Measurements from ENCODE around the gene SPEF1. TPM values are rescaled to one million over a fixed set of nuclear protein-coding genes. Genes with fewer than 3 reads are reported as not detected.

The SPEF1 gene
- total RNA-seq, 4 donors from 2014 or later: not detected

DNA sequence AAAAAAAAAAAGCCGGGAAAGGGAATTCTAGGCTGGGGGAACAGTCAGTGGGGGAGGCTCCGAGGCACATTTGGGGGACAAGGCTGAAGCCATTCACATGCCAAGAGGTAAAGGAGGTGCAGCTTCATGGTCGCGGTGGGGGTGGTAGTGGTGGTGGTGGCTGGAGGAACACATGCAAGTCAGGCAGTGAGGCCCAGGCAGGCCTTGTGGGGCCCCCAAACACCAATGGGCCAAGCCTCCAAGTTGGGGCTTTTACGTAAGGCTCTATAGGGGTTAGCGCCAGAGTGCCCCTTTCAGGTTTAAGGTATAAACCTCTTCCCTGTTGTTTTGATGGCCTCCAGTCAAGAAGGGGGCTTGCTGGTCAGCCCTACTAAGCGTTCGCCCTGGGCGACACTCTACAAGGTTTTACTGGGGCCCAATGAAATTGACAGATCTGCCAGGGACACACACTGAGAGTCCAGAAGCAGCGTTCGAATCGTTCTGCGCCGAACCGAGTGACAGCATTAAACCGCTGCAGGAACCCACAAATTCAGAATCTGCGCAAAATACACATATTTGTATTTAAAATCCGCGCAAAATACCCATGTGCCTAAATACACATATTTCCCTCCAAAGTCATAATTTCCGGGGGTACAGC, 38.3 kb upstream of the SPEF1 start:
- H3K27me3 ChIP-seq: no peaks in the 10 kb centered on the region
- TF ChIP-seq, protein P1, sequence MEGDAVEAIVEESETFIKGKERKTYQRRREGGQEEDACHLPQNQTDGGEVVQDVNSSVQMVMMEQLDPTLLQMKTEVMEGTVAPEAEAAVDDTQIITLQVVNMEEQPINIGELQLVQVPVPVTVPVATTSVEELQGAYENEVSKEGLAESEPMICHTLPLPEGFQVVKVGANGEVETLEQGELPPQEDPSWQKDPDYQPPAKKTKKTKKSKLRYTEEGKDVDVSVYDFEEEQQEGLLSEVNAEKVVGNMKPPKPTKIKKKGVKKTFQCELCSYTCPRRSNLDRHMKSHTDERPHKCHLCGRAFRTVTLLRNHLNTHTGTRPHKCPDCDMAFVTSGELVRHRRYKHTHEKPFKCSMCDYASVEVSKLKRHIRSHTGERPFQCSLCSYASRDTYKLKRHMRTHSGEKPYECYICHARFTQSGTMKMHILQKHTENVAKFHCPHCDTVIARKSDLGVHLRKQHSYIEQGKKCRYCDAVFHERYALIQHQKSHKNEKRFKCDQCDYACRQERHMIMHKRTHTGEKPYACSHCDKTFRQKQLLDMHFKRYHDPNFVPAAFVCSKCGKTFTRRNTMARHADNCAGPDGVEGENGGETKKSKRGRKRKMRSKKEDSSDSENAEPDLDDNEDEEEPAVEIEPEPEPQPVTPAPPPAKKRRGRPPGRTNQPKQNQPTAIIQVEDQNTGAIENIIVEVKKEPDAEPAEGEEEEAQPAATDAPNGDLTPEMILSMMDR (IDR thresholded peaks at IDR 0.05 in 4 of 5, conservative IDR thresholded peaks at IDR 0.05 in 1 of 5): no peak
- no peak for TF ChIP-seq POLR2A (IDR thresholded peaks at IDR 0.05)
- no peak for DNase-seq

DNA sequence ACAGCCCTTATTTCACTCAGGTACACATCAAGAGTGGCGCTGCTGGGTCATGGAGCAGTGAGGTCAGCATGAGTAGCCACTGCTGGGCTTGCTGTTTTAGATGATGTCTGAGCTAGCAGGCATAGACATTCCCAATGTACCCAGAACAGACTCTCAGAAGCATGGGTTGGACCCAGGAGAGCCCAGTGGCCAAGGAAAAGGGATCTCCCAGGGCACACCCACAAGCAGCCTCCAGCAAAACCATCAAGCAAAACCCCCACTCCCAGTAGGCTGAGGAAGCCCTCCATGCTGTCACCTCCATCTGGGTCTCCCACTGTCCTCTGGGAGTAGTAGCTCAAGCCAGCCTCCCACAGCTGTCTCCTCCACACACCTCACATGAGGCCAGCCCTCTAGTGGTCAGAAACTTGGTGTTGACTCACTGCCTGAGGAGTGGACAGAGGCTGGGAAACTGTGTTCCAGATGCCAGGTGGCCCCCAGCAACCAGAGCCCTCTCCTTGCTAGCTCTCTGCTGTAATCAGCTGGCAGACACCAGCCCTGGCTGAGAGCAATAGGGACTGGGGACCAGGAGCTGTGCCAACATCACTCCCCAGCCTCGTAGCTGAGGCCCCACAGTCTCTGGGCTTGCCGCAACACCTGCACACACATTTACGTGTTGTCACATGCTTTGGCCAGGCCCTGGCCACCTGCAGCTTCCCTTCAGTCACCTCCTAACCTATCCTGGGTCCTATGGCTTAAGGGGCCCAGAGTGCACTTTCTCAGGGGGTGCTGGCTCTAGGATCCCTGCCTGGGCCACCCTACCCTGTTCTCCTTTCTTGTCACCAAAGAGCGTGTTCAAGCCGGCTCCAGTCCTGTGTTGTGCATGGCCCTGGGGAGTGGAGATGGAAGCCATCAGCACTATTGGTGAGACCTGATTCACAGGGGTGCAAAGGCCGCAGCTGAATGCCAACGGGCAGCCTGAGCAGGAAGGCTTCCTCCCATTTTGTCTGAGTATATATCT, 37.2 kb upstream of the SPEF1 start:
- H3K4me1 ChIP-seq: peaks cover 19 to 23% of the 10 kb centered on the region in 2 donors
- in situ Hi-C loops (cut with MboI; ENCODE audit: low sequenced_read_pairs in 4 of 4): no loop called here
- H3K36me3 ChIP-seq: peaks cover 0 to 15% of the 10 kb centered on the region in 2 donors
- TF ChIP-seq, protein P1 (IDR thresholded peaks at IDR 0.05 in 4 of 5, conservative IDR thresholded peaks at IDR 0.05 in 1 of 5): peak; percentile 43 to 70 (median 64)
- TF ChIP-seq POLR2A (IDR thresholded peaks at IDR 0.05): no peak
- H3K27me3 ChIP-seq: no peaks in the 10 kb centered on the region
- ATAC-seq (peak in 1 of 2 donors; percentile 26), DNase-seq (peak; percentile 55 to 78)
- intact Hi-C loops (cut with DNase I; ENCODE audit: low total_unique reads): no loop called here
- peak overlapping the region; percentile 89 to 98 (median 96) for H3K27ac ChIP-seq
- H3K9me3 ChIP-seq: no peaks in the 10 kb centered on the region
- H3K4me3 ChIP-seq: no peak overlapping the region

More for the DNA sequence above, 38.3 kb upstream of the SPEF1 start:
- in situ Hi-C loops (cut with MboI; ENCODE audit: low sequenced_read_pairs in 4 of 4) (no loop called here), intact Hi-C loops (cut with DNase I; ENCODE audit: low total_unique reads) (loop anchor here (1.0 to 2.0 kb wide), 6 partner anchors 23 to 143 kb away; partner anchors contain the start of genes CDC25B, CENPB, MAVS and PANK2)
- peak overlapping the region; percentile 89 to 98 (median 96) for H3K27ac ChIP-seq
- H3K4me1 ChIP-seq: peaks cover 19 to 23% of the 10 kb centered on the region in 2 donors
- H3K4me3 ChIP-seq: peak overlapping the region; percentile 64 to 75 (median 66)
- peaks cover 0 to 26% of the 10 kb centered on the region in 2 donors for H3K36me3 ChIP-seq
- no peak for ATAC-seq
- no peaks in the 10 kb centered on the region for H3K9me3 ChIP-seq

DNA sequence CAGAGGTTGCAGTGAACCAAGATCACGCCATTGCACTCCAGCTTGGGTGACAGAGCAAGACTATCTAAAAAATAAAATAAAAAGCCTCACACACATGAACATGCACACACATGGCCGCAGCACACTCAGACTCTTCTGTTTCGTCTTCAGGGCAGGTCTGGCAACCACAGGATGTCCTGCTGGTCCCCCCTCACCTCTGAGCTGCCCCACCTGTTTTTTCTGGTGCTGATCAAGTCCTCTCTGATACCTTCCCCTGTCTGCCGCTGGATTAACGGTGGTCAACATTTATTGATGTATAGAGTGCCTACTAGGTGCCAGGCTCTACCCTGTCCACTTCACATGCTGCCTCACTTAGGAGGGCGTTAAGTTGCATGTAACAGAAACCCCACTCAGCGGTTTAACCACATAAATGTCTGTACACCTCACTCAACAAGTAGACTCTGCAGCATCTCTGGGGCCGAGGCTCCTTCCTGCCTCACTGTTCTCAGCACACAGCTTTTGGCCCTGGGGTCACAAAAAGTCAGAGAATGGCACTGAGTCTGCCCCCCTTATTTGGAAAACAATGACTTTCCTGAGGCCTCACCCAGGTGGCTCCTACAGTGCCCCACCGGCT, 34.6 kb upstream of the SPEF1 start:
- Histone ChIP-seq H3K36me3 (no peaks in the 10 kb centered on the region), H3K9me3 (no peaks in the 10 kb centered on the region), H3K27ac (no peak overlapping the region), H3K4me3 (no peak overlapping the region), H3K4me1 (peaks cover 23 to 30% of the 10 kb centered on the region in 2 donors), H3K27me3 (no peaks in the 10 kb centered on the region)
- TF ChIP-seq, protein P1 (IDR thresholded peaks at IDR 0.05 in 4 of 5, conservative IDR thresholded peaks at IDR 0.05 in 1 of 5): no peak
- no peak for TF ChIP-seq POLR2A (IDR thresholded peaks at IDR 0.05)
- ATAC-seq: no peak
- in situ Hi-C loops (cut with MboI; ENCODE audit: low sequenced_read_pairs in 4 of 4) (no loop called here), intact Hi-C loops (cut with DNase I; ENCODE audit: low total_unique reads) (no loop called here)
- DNase-seq: no peak

DNA sequence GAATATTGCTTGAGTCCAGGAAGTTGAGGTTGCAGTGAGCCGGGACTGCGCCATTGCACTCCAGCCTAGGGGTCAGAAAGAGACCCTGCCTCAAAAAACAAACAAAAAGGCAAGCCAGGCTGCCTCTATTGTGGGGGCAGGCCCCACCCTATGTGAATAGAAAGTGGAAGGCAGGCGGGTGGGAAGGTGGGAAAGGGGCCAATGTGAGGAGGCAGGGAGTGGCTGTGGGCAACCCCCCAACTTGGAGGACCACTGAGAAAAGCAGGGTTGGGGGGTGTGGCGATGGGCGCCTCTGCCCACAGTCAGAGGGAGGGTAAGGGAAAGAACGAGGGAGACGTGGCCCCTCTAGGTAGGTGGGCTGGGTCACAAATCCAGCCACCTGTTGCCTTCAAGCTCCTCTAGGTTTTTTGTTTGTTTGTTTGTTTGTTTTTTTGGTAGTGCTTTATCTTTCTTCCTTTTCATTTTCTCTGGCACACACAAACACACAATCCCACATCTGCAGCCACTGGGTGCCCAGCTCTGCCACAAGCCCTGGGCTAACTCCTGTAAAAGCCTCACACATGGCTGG, 33.8 kb upstream of the SPEF1 start:
- H3K4me1 ChIP-seq: peaks cover 22 to 36% of the 10 kb centered on the region in 2 donors
- H3K4me3 ChIP-seq: no peak overlapping the region
- H3K9me3 ChIP-seq: no peaks in the 10 kb centered on the region
- in situ Hi-C loops (cut with MboI; ENCODE audit: low sequenced_read_pairs in 4 of 4) (no loop called here), intact Hi-C loops (cut with DNase I; ENCODE audit: low total_unique reads) (no loop called here)
- ATAC-seq (no peak), DNase-seq (no peak)
- no peak for TF ChIP-seq POLR2A (IDR thresholded peaks at IDR 0.05)
- TF ChIP-seq, protein P1 (IDR thresholded peaks at IDR 0.05 in 4 of 5, conservative IDR thresholded peaks at IDR 0.05 in 1 of 5): no peak
- no peak overlapping the region for H3K27ac ChIP-seq
- H3K27me3 ChIP-seq: no peaks in the 10 kb centered on the region
- H3K36me3 ChIP-seq: no peaks in the 10 kb centered on the region

Measured in gastrocnemius medialis (tissue), 4 donors.